Dermis blood vessel endothelial cell (primary cell): ENCODE measurements around the gene NOP14. TPM values are rescaled to one million over a fixed set of nuclear protein-coding genes. Genes with fewer than 3 reads are reported as not detected.
"Not testable (repeated sequence)": the region's sequence is repeated elsewhere in the genome, so short reads cannot be mapped to it uniquely, and the experiment has no call there.

ENCODE experiments used
- DNase-seq: peaks from one replicate; pipeline ENCODE4 v3.0.0; 2010
- total RNA-seq: library from RNA; depleted of rRNA; stranded (reverse); fragments of >200 nt; gene quantifications from 2 replicates; pipeline ENCODE4 v1.2.3, GENCODE V29; 2014

NOP14 gene
- total RNA-seq, 1 donor from 2014 or later: 18.5 TPM

DNA sequence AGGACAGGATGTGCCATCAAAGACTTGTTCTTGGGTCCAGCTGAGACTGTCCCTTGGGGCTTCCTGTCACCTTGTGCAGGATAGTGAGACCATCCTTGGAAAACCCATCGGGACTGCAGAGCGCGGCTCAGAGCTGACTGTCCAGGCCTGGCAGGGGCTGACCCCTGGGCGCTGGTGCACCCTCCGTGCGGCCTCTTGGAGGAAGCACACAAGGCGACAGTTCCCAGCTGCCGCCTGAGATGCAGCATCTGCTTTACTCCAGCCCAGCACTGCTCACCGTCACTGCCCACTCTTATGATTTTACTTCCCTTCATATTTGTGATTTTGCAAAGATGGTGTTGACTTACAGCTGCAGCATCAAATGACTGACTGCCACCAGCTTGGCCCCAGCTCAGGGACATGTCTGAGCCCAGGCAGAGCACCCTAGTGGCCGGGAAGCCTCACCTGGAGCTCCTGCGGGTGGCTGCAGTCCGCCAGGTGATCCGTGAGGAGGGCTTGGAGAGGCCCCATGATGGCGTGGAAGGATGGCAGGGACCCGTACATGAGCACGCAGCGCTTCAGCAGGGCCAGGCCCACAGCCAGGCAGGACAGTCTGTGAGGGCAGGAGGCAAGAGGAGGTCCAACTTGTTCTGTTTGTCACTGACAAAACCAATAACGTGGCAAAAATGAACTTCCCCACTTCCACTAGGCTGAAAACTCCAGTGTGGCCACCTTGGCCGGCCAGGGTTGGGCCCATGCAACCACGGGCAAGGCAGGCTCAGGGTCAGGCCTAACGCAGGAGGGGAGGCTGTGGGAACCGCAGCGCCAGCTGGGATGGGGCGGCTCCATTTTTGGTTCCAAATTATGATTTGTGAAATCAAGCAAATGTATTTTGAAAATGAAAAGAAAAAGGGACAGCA, 21.8 kb downstream of the NOP14 start:
- DNase-seq: no peak

GRCh38 chr4:2940267-2941137, 22.7 kb downstream of the NOP14 start:
- DNase-seq: no peak

DNA sequence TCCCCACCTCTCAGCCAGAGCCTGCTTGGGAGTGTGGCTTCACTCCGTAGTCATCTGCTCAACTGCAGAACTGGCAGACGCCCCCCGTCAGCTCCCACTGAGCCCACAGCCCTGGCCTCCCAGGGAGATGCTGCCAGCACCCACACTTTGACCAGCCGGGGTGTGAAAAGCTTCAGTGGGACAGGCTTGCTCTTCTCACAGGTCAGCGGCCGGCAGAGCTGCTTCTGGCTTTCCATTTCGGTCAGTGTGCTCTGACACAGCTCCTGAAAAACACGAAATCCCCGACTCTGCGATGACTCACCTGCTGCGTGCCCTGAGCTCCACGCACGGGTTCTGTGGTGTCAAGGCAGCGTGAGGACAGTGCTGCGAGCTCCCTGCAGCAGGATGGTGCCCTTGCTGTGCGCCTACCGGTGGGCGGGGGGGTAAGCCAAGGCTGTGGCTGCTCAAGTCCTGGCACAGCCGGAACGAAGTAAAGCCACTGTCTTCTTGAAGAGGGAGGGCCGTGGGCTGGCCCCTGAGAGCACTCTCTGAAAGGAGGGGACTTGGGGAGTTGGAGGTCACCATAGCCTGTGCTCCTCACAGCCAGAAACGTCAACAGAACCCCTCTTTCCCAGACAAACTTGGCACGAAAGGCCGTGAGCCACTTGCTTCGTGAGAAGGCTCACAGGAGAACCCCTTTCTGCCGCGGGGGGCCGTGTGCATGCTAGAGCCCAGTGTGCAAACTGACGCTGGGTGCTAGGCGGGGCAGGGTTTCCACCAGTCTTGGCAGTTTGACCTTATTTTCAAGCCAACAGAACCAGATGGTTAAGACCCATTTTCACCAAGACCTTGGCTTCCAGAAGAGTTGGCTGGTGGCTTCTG, 23.6 kb downstream of the NOP14 start:
- no peak for DNase-seq

GRCh38 chr4:2938906-2939305, 24.3 kb downstream of the NOP14 start:
- DNase-seq: no peak

DNA sequence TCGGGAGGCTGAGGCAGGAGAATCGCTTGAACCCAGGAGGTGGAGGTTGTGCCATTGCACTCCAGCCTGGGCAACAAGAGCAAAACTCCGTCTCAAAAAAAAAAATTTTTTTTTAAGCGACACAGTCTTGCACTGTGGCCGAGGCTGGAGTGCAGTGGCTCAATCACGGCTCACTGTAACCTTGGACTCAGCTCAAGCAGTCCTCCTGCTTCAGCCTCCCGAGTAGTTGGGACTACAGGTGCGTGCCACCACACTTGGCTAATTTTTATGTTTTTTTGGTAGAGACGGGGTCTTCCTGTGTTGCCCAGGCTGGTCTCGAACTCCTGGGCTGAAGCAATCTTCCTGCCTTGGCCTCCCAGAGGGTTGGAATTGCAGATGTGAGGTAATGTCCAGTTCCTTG, 24.8 kb downstream of the NOP14 start:
- DNase-seq: not testable (repeated sequence)

- DNase-seq: no peak
Observed at GRCh38 chr4:2937986-2938385, 25.2 kb downstream of the NOP14 start.

- DNase-seq: no peak
Observed at GRCh38 chr4:2937146-2937857, 25.9 kb downstream of the NOP14 start.

DNA sequence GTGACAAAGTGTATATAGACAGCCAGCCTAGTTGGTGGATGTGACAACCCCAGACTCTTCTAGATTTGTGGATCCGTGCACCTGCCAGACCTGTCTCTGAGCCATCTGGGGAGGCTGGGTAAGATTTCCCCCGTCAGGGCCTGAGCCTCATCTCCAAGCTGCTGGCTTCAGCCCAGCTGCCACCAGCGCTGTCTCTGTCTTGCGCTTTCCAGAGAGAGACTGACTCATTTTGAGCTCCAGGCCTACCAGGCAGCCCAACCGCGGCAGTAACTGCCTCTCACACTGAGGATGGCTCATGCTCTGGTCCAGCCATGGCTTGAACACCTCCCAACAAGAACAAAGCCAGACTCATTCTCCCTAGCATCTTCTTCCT, 26.4 kb downstream of the NOP14 start:
- peak; percentile 27 for DNase-seq

- no peak for DNase-seq
Observed at GRCh38 chr4:2935762-2936743, 27.2 kb downstream of the NOP14 start.

GRCh38 chr4:2934813-2935761, 28.1 kb downstream of the NOP14 start:
- peak; percentile 91 for DNase-seq

- DNase-seq: peak; percentile 39
Observed at GRCh38 chr4:2934077-2934812, 29.0 kb downstream of the NOP14 start.

- peak; percentile 48 for DNase-seq
Observed at GRCh38 chr4:2933566-2934076, 29.6 kb downstream of the NOP14 start.

DNA sequence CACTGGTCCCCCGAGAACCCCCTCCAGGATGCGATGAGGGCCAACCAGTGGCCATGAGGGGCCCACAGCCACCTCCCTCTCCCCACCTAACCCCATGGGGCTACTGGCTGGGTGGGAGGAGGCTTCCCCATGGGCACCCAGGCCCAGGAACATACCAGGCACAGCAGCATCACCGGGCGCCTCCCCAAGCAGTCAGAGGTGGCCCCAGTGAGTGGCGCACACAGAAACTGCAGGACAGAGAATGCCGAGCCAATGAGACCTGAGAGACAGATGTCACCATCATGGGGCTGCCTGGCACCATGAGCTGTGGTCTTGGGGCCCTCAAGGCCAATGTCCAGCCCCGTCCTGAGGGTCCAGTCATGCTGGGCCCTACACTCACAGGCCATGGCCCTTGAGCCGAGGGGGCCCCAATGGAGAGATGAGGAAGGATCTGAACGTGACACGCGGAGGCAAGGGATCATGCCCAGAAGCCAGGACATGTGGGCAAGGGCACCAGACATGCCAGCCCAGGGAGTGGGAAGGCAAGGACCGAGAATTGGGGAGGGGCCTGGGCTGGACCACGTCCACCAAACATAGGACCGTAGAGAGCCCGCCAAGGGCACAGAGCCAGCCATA, 30.1 kb downstream of the NOP14 start:
- DNase-seq: peak; percentile 16

DNA sequence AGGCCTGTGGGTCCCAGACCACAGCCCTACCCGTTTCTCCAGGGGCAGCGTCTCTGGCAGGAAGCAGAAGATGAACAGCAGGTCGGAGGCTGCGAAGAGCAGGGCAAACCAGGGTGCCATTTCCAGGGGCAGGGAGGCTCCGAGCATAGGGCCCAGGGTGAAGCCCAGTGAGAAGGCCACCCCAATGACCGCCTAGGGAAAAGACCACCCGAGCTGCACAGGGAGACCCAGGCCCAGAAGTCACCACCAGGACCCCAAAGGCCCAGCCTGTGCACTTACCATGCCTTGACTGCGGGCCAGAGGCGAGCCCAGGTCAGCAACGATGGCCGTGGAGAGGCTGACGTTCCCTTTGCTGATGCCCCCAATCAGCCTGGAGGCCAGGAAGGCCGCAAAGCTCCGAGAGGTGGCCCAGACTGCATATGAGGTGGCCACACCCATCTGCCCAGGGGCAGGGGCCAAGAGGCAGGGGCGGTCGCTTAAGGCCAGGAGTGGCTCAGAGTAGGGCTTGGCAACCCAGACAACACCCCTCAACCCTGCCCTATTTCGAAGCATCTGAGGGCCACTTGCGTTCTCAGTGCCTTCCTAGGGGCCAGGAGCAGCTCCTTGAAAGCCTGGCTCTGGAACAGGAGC, 30.8 kb downstream of the NOP14 start:
- DNase-seq: no peak

DNA sequence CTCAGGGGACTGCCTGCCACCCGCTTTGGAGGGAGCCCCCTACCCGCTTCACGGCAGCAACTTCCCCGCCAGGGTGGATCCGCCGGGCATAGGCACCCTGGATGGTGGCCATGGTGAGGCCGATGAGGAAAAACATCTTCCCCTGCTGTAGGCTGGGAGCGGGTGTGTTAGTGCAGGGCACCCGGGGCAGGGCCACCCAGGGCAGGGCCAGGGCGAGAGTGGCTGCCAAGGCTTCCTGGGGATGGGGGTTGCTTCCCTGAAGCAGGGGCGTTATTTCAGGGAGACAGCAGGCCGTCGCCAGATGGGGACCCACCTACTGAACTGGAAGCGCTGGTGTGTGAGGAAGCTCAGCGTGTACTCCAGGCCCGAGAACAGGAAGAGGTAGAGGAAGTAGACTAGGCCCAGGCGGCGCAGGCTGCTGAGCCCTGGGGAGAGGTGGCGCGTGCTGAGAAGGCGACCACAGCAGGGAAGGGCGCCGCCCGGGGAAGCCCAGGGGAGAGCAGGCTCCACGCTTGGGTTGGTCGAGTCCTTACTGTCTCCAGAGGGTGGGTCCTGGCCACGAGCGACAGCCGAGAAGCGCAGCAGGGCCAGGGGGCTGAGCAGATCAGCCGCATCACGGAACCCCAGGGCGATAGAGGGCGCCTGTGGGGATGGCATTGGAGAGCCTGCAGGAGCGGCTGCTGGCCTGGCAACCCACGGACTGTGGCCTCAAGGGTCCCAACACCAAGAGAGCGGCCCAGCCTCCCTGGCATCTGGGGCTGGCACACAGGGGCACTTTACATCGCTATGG, 31.5 kb downstream of the NOP14 start:
- peak; percentile 68 for DNase-seq

DNA sequence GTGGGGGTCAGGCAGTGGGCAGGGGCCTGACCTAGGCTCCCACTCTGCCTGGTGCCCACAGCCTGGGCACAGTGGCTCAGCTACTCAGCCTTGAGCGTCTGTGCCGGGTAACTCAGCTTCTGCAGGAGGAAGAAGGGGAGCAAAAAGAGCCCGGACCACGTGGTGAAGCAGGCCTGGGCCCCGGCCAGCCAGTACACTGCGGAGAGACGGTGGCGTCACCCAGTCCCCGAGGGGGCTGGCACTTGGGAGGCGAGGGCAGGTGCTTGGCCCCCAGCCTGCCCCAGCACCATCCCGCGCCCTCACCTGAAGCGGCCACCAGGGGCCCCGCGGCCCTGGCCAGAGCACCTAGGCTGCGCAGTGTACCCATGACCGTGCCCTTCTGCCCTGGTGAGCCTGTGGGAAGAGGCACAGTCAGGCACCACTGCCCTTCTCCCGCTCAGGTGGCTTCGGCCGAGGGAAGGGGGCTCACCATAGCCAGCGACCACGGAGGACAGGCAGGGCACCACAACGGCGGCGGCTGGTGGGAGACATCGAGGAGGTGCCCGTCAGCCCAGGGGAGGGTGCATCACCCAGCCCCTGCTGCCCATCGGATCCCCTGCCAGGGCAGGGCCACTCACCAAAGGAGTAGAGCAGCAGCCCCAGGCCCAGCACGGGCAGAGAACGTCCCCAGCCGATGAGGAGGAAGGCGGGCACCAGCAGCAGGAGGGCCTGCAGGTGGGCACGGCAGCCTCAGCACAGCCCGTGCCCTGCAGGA, 32.3 kb downstream of the NOP14 start:
- DNase-seq: no peak
